Measurements from ENCODE around the gene IER5.

IER5 gene

GRCh38 chr1:181104042-181104789 is 15.7 kb downstream of the IER5 start:
- peak; percentile 55 for DNase-seq (ENCODE audit: low spot score)
- TF ChIP-seq, protein P1, sequence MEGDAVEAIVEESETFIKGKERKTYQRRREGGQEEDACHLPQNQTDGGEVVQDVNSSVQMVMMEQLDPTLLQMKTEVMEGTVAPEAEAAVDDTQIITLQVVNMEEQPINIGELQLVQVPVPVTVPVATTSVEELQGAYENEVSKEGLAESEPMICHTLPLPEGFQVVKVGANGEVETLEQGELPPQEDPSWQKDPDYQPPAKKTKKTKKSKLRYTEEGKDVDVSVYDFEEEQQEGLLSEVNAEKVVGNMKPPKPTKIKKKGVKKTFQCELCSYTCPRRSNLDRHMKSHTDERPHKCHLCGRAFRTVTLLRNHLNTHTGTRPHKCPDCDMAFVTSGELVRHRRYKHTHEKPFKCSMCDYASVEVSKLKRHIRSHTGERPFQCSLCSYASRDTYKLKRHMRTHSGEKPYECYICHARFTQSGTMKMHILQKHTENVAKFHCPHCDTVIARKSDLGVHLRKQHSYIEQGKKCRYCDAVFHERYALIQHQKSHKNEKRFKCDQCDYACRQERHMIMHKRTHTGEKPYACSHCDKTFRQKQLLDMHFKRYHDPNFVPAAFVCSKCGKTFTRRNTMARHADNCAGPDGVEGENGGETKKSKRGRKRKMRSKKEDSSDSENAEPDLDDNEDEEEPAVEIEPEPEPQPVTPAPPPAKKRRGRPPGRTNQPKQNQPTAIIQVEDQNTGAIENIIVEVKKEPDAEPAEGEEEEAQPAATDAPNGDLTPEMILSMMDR (IDR thresholded peaks at IDR 0.05; ENCODE audit: extremely low read depth, missing control alignments) = no peak

- TF ChIP-seq, protein P1 (IDR thresholded peaks at IDR 0.05; ENCODE audit: extremely low read depth, missing control alignments) = no peak
- DNase-seq (ENCODE audit: low spot score) = peak; percentile 44
Observed at GRCh38 chr1:181104790-181105133, 16.3 kb downstream of the IER5 start.

GRCh38 chr1:181105134-181106021 is 16.9 kb downstream of the IER5 start:
- TF ChIP-seq, protein P1 (IDR thresholded peaks at IDR 0.05; ENCODE audit: extremely low read depth, missing control alignments) = no peak
- peak; percentile 97 for DNase-seq (ENCODE audit: low spot score)

DNA sequence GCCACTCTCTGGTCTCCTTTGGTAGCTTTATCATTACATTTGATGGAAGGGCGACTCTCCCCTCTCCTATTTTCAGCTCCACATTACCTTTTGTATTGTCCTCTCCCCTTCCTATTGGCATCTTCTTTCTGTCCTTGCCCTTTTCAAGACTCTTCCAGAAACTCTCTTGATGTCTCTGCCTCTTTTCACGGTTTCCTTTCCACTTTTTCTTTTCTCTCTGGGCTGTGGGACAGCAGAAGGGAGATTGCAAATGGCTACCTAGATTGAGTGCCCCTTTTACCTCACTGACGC is 17.5 kb downstream of the IER5 start:
- TF ChIP-seq, protein P1 (IDR thresholded peaks at IDR 0.05; ENCODE audit: extremely low read depth, missing control alignments) = no peak
- DNase-seq (ENCODE audit: low spot score) = no peak

- TF ChIP-seq, protein P1 (IDR thresholded peaks at IDR 0.05; ENCODE audit: extremely low read depth, missing control alignments) = no peak
- no peak for DNase-seq (ENCODE audit: low spot score)
Observed at GRCh38 chr1:181106479-181106878, 18.0 kb downstream of the IER5 start.

GRCh38 chr1:181107711-181108110 is 19.2 kb downstream of the IER5 start:
- TF ChIP-seq, protein P1 (IDR thresholded peaks at IDR 0.05; ENCODE audit: extremely low read depth, missing control alignments) = no peak
- no peak for DNase-seq (ENCODE audit: low spot score)

DNA sequence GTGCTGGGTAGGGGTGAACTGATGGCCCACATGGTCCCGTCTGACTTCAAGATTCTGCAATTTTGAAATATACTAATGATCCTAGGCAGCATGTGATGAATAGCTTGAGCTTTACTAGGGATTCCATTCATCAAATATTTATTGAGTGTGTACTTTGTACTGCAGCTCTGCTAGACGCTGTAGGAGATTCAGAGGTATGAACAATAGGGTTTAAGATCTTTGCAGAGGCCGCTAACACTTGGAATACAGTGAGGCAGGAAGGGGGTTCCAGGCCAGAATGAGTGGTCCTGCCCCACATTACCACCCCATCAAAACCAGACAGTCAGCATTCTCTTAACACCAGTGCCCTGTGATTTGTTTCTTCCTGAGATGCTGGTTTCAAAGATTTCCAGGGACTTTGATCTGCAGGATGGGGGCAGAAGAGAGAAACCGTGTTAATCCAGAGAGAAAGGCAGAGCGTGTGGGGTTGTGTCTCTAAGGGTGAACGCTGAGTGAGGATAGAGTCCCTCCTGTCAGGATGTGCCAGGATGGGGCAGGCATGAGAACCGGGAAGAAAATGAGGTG is 19.9 kb downstream of the IER5 start:
- DNase-seq (ENCODE audit: low spot score) = no peak
- TF ChIP-seq, protein P1 (IDR thresholded peaks at IDR 0.05; ENCODE audit: extremely low read depth, missing control alignments) = no peak
